HG03066 (cell line): ENCODE results near the gene THSD4.
"Not testable (repeated sequence)": the region's sequence is repeated elsewhere in the genome, so short reads cannot be mapped to it uniquely, and the experiment has no call there.

Experiments
- ATAC-seq: cut with Tn5 transposase; IDR thresholded peaks from one replicate; pipeline ENCODE4 v1.9.1; 2021; ENCODE audit warnings: low read depth; ENCODE audit not compliant: unreplicated experiment

The THSD4 gene

GRCh38 chr15:71143373-71144310 lies 28.4 kb downstream of the THSD4 start:
- no peak for ATAC-seq

GRCh38 chr15:71145648-71146047 lies 30.4 kb downstream of the THSD4 start:
- no peak for ATAC-seq

GRCh38 chr15:71146580-71146982 lies 31.3 kb downstream of the THSD4 start:
- ATAC-seq: no peak

- no peak for ATAC-seq
Measured at GRCh38 chr15:71148048-71148447, 32.8 kb downstream of the THSD4 start.

GRCh38 chr15:71149646-71150557 lies 34.6 kb downstream of the THSD4 start:
- ATAC-seq: no peak

- ATAC-seq: no peak
Measured at GRCh38 chr15:71151081-71151480, 35.8 kb downstream of the THSD4 start.

- no peak for ATAC-seq
Measured at GRCh38 chr15:71152542-71152941, 37.3 kb downstream of the THSD4 start.

- no peak for ATAC-seq
Measured at GRCh38 chr15:71153823-71154524, 38.7 kb downstream of the THSD4 start.

GRCh38 chr15:71154607-71155200 lies 39.4 kb downstream of the THSD4 start:
- no peak for ATAC-seq

- ATAC-seq: no peak
Measured at GRCh38 chr15:71155534-71155933, 40.3 kb downstream of the THSD4 start.

GRCh38 chr15:71160976-71161375 lies 45.7 kb downstream of the THSD4 start:
- no peak for ATAC-seq

GRCh38 chr15:71162309-71162708 lies 47.0 kb downstream of the THSD4 start:
- no peak for ATAC-seq

GRCh38 chr15:71164606-71165005 lies 49.3 kb downstream of the THSD4 start:
- not testable (repeated sequence) for ATAC-seq

GRCh38 chr15:71167445-71168165 lies 52.3 kb downstream of the THSD4 start:
- ATAC-seq: no peak

GRCh38 chr15:71168166-71168834 lies 53.0 kb downstream of the THSD4 start:
- no peak for ATAC-seq

GRCh38 chr15:71170163-71170562 lies 54.9 kb downstream of the THSD4 start:
- no peak for ATAC-seq

GRCh38 chr15:71171195-71171594 lies 55.9 kb downstream of the THSD4 start:
- ATAC-seq: no peak

GRCh38 chr15:71174360-71174759 lies 59.1 kb downstream of the THSD4 start:
- not testable (repeated sequence) for ATAC-seq
